GM12872 (cell line): ENCODE measurements around the gene MEGF10.

Source experiments
- CTCF ChIP-seq: IDR thresholded peaks from 3 replicates; pipeline ENCODE4 v1.5.1; 2011; ENCODE audit warnings: low read depth, mild to moderate bottlenecking, low read length, moderate library complexity; ENCODE audit not compliant: insufficient read depth

Gene MEGF10

GRCh38 chr5:127446626-127447025 is 156.0 kb downstream of the MEGF10 start:
- no peak for TF ChIP-seq CTCF

GRCh38 chr5:127447827-127448226 is 157.2 kb downstream of the MEGF10 start:
- no peak for TF ChIP-seq CTCF

- TF ChIP-seq CTCF = no peak
Observed at GRCh38 chr5:127450046-127450445, 159.4 kb downstream of the MEGF10 start.

GRCh38 chr5:127451096-127451495 is 160.5 kb downstream of the MEGF10 start:
- TF ChIP-seq CTCF = no peak

- TF ChIP-seq CTCF = no peak
Observed at GRCh38 chr5:127452626-127453025, 162.0 kb downstream of the MEGF10 start.

- TF ChIP-seq CTCF = no peak
Observed at GRCh38 chr5:127471211-127471610, 180.6 kb downstream of the MEGF10 start.

GRCh38 chr5:127472700-127473099 is 182.1 kb downstream of the MEGF10 start:
- TF ChIP-seq CTCF = no peak

GRCh38 chr5:127486471-127486870 is 195.9 kb downstream of the MEGF10 start:
- no peak for TF ChIP-seq CTCF
